SJSA1 (cell line): ENCODE data around the gene STEEP1. TPM values are rescaled to one million over a fixed set of nuclear protein-coding genes. Genes with fewer than 3 reads are reported as not detected.
A peak's percentile ranks its signal among the peaks of the same experiment; 100 is the strongest.

Source experiments
- DNase-seq, 2 experiments: peaks; one replicate each; pipeline ENCODE4 v3.0.0-alpha.2; 2015 to 2020; ENCODE audit warnings: low spot score in 2 of 2, low read depth in 1 of 2
- H3K27ac ChIP-seq: fragments of 250-450 bp; sonication (Bioruptor Pico); 2 replicates; pipeline ENCODE4 v1.5.1; 2020; ENCODE audit warnings: mild to moderate bottlenecking, moderate library complexity
- H3K27me3 ChIP-seq: fragments of 250-450 bp; sonication (Bioruptor Pico); replicated peaks from 2 replicates; pipeline ENCODE4 v1.5.1; 2020; ENCODE audit warnings: mild to moderate bottlenecking, moderate library complexity
- H3K36me3 ChIP-seq: fragments of 250-450 bp; sonication (Bioruptor Pico); 2 replicates; pipeline ENCODE4 v1.5.1; 2020; ENCODE audit warnings: mild to moderate bottlenecking
- H3K4me1 ChIP-seq: fragments of 250-450 bp; sonication (Bioruptor Pico); replicated peaks from 2 replicates; pipeline ENCODE4 v1.6.1; 2021; ENCODE audit warnings: mild to moderate bottlenecking
- H3K4me3 ChIP-seq: fragments of 250-450 bp; sonication (Bioruptor Pico); 2 replicates; pipeline ENCODE4 v1.5.1; 2020; ENCODE audit warnings: mild to moderate bottlenecking
- H3K9me3 ChIP-seq: fragments of 250-450 bp; sonication (Bioruptor Pico); replicated peaks from 2 replicates; pipeline ENCODE4 v1.5.1; 2020; ENCODE audit warnings: mild to moderate bottlenecking
- total RNA-seq: library from RNA; depleted of rRNA; stranded (reverse); fragments of >200 nt; shearing (Covaris generic); gene quantifications from 2 replicates; pipeline ENCODE4 v1.2.3, GENCODE V29; 2014; rRNA removed

STEEP1 gene
- total RNA-seq: 58.1 and 68.8 TPM in 2 replicates

- no peaks in the 10 kb centered on the region for H3K9me3 ChIP-seq
- H3K27ac ChIP-seq: peak within 1 kb of the TSS; percentile 48; the same call in 1 of the 2 replicates
- H3K4me3 ChIP-seq: peak within 1 kb of the TSS; percentile 61
- no peaks in the 10 kb centered on the region; the same call in 1 of the 2 replicates for H3K36me3 ChIP-seq
- no peaks in the 10 kb centered on the region for H3K27me3 ChIP-seq
- DNase-seq: peak; percentile 75 to 89
- H3K4me1 ChIP-seq: no peaks in the 10 kb centered on the region
Measured at GRCh38 chrX:119565107-119565663, at the start of gene STEEP1. STEEP1 (minus strand) TSS chrX:119565409; CDS start chrX:119565355, 54 bp downstream.

- no peak overlapping the region for H3K27ac ChIP-seq
- H3K9me3 ChIP-seq: no peaks in the 10 kb centered on the region
- H3K27me3 ChIP-seq: no peaks in the 10 kb centered on the region
- no peak overlapping the region for H3K4me3 ChIP-seq
- H3K4me1 ChIP-seq: no peaks in the 10 kb centered on the region
- H3K36me3 ChIP-seq: no peaks in the 10 kb centered on the region
- no peak for DNase-seq
Measured at GRCh38 chrX:119614776-119615175, 49.6 kb upstream of the STEEP1 start.

GRCh38 chrX:119607018-119607389 is 41.8 kb upstream of the STEEP1 start:
- DNase-seq: no peak
- H3K36me3 ChIP-seq: peaks cover 2% of the 10 kb centered on the region; the same call in 1 of the 2 replicates
- no peaks in the 10 kb centered on the region for H3K27me3 ChIP-seq
- no peak overlapping the region for H3K27ac ChIP-seq
- peak overlapping the region; percentile 86 for H3K4me3 ChIP-seq
- no peaks in the 10 kb centered on the region for H3K9me3 ChIP-seq
- H3K4me1 ChIP-seq: 0 out of 2 replicates have a peak, but pooled peaks cover 5% of the 10 kb centered on the region

GRCh38 chrX:119606280-119607017 is 41.2 kb upstream of the STEEP1 start, which contains the start of gene NKRF:
NKRF (minus strand) TSS chrX:119606424.
- peak within 1 kb of the TSS; percentile 73 for H3K27ac ChIP-seq
- H3K9me3 ChIP-seq: no peaks in the 10 kb centered on the region
- peak within 1 kb of the TSS; percentile 86 for H3K4me3 ChIP-seq
- 0 out of 2 replicates have a peak, but pooled peaks cover 5% of the 10 kb centered on the region for H3K4me1 ChIP-seq
- H3K36me3 ChIP-seq: peaks cover 2% of the 10 kb centered on the region; the same call in 1 of the 2 replicates
- peak; percentile 76 to 87 for DNase-seq
- no peaks in the 10 kb centered on the region for H3K27me3 ChIP-seq

- Histone ChIP-seq H3K9me3 (no peaks in the 10 kb centered on the region), H3K4me1 (0 out of 2 replicates have a peak, but pooled peaks cover 5% of the 10 kb centered on the region), H3K27ac (peak overlapping the region; percentile 73), H3K36me3 (peaks cover 2% of the 10 kb centered on the region; the same call in 1 of the 2 replicates), H3K4me3 (peak overlapping the region; percentile 86), H3K27me3 (no peaks in the 10 kb centered on the region)
- DNase-seq: peak; percentile 2 to 33
Measured at GRCh38 chrX:119605464-119606279, 40.5 kb upstream of the STEEP1 start.

- H3K4me1 ChIP-seq: 0 out of 2 replicates have a peak, but pooled peaks cover 5% of the 10 kb centered on the region
- H3K36me3 ChIP-seq: peaks cover 2% of the 10 kb centered on the region; the same call in 1 of the 2 replicates
- no peaks in the 10 kb centered on the region for H3K9me3 ChIP-seq
- no peak for DNase-seq
- H3K27me3 ChIP-seq: no peaks in the 10 kb centered on the region
- H3K4me3 ChIP-seq: peak overlapping the region; percentile 86
- H3K27ac ChIP-seq: no peak overlapping the region
Measured at GRCh38 chrX:119604766-119605463, 39.7 kb upstream of the STEEP1 start.

- H3K27ac ChIP-seq: no peak overlapping the region
- H3K27me3 ChIP-seq: no peaks in the 10 kb centered on the region
- peaks cover 2% of the 10 kb centered on the region; the same call in 1 of the 2 replicates for H3K36me3 ChIP-seq
- H3K4me1 ChIP-seq: 0 out of 2 replicates have a peak, but pooled peaks cover 5% of the 10 kb centered on the region
- H3K4me3 ChIP-seq: no peak overlapping the region
- H3K9me3 ChIP-seq: no peaks in the 10 kb centered on the region
- no peak for DNase-seq
Measured at GRCh38 chrX:119602701-119603255, 37.6 kb upstream of the STEEP1 start.

- Histone ChIP-seq H3K36me3 (peaks cover 6% of the 10 kb centered on the region), H3K27ac (no peak overlapping the region), H3K4me1 (no peaks in the 10 kb centered on the region), H3K4me3 (no peak overlapping the region), H3K9me3 (no peaks in the 10 kb centered on the region), H3K27me3 (no peaks in the 10 kb centered on the region)
- no peak for DNase-seq
Measured at GRCh38 chrX:119589810-119590209, 24.6 kb upstream of the STEEP1 start.

- Histone ChIP-seq H3K9me3 (no peaks in the 10 kb centered on the region), H3K27ac (no peak overlapping the region), H3K4me1 (no peaks in the 10 kb centered on the region), H3K27me3 (no peaks in the 10 kb centered on the region), H3K36me3 (no peaks in the 10 kb centered on the region), H3K4me3 (no peak overlapping the region)
- DNase-seq: no peak
Measured at GRCh38 chrX:119583431-119584059, 18.3 kb upstream of the STEEP1 start.

GRCh38 chrX:119579414-119579813 is 14.2 kb upstream of the STEEP1 start:
- no peak overlapping the region for H3K27ac ChIP-seq
- H3K27me3 ChIP-seq: no peaks in the 10 kb centered on the region
- no peak overlapping the region for H3K4me3 ChIP-seq
- peaks cover 2% of the 10 kb centered on the region; the same call in 1 of the 2 replicates for H3K4me1 ChIP-seq
- no peaks in the 10 kb centered on the region for H3K9me3 ChIP-seq
- H3K36me3 ChIP-seq: peaks cover 17% of the 10 kb centered on the region
- no peak for DNase-seq

GRCh38 chrX:119574394-119575266 is 9.4 kb upstream of the STEEP1 start, which contains the start of gene UBE2A:
UBE2A (plus strand) TSS chrX:119574563; CDS start chrX:119574712, 149 bp downstream.
- peak within 1 kb of the TSS; percentile 73 for H3K4me3 ChIP-seq
- peaks cover 17% of the 10 kb centered on the region for H3K36me3 ChIP-seq
- H3K9me3 ChIP-seq: no peaks in the 10 kb centered on the region
- DNase-seq: peak; percentile 88 to 89
- peak within 1 kb of the TSS; percentile 76 for H3K27ac ChIP-seq
- H3K27me3 ChIP-seq: no peaks in the 10 kb centered on the region
- peaks cover 2% of the 10 kb centered on the region; the same call in 1 of the 2 replicates for H3K4me1 ChIP-seq
